Measurements from ENCODE around the gene DDX59. TPM values are rescaled to one million over a fixed set of nuclear protein-coding genes. Genes with fewer than 3 reads are reported as not detected.

DDX59 gene
- total RNA-seq, 2 donors from 2014 or later: 9.6 to 15.6 TPM

- Histone ChIP-seq H3K36me3 (replicated peaks in 1 of 2; ENCODE audit: insufficient read depth in 1 of 2, low read depth in 2 of 2) (no peaks in the 10 kb centered on the region), H3K4me3 (no peak overlapping the region), H3K27me3 (no peaks in the 10 kb centered on the region), H3K27ac (no peak overlapping the region), H3K9me3 (no peaks in the 10 kb centered on the region), H3K4me1 (no peaks in the 10 kb centered on the region)
- ATAC-seq (no peak), DNase-seq (no peak)
- intact Hi-C loops (cut with DNase I): no loop called here
- TF ChIP-seq POLR2A (IDR thresholded peaks at IDR 0.05) (no peak), CTCF (IDR thresholded peaks at IDR 0.05) (no peak)
Measured at GRCh38 chr1:200708161-200708560, 38.5 kb upstream of the DDX59 start.

GRCh38 chr1:200707116-200707515 is 37.4 kb upstream of the DDX59 start:
- no peaks in the 10 kb centered on the region for H3K9me3 ChIP-seq
- ATAC-seq: no peak
- no peaks in the 10 kb centered on the region for H3K27me3 ChIP-seq
- H3K4me3 ChIP-seq: no peak overlapping the region
- no peaks in the 10 kb centered on the region for H3K36me3 ChIP-seq (replicated peaks in 1 of 2; ENCODE audit: insufficient read depth in 1 of 2, low read depth in 2 of 2)
- no peaks in the 10 kb centered on the region for H3K4me1 ChIP-seq
- H3K27ac ChIP-seq: no peak overlapping the region
- intact Hi-C loops (cut with DNase I): no loop called here
- TF ChIP-seq POLR2A (IDR thresholded peaks at IDR 0.05) (no peak), CTCF (IDR thresholded peaks at IDR 0.05) (no peak)
- DNase-seq: no peak
- WGBS, 2 donors: 73 to 87% methylated on average over 5 of the region's 5 CpGs

DNA sequence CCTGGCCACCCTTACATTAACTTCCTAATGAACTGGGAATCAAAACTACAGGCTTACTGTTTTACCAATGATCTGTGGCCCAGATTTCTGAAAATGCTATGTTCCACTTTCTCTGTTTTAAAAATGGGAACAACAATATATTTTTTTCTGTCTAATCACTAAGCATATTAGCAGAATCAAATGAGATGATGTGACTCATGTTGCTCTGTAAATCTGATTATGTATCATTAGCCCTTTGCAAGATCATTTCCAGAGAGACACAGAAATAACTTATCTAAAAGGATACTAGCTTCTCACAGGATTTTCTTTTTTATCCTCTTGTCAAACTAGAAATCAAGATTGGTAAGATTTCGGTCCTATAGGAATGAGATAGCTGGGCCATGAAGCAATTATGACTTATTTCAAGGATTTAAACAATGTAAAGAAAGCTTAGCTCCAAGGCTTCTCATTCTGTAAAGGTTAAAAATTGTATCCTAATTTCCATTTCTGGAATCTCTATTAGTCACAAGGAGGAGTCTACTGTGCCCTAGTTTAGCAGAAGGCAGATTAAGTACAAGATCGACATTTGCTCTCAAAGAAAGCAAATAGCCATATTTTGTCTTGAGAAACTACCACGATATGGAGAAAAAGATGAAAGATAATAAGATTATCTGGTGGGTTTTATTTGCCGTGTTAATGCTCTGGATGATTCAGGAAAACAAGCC is 36.6 kb upstream of the DDX59 start:
- WGBS, 2 donors: 69 to 70% methylated on average over 4 of the region's 4 CpGs
- Histone ChIP-seq H3K27ac (no peak overlapping the region), H3K36me3 (replicated peaks in 1 of 2; ENCODE audit: insufficient read depth in 1 of 2, low read depth in 2 of 2) (no peaks in the 10 kb centered on the region), H3K9me3 (no peaks in the 10 kb centered on the region), H3K4me3 (no peak overlapping the region), H3K4me1 (no peaks in the 10 kb centered on the region), H3K27me3 (no peaks in the 10 kb centered on the region)
- ATAC-seq: no peak
- no peak for DNase-seq
- intact Hi-C loops (cut with DNase I): no loop called here
- TF ChIP-seq POLR2A (IDR thresholded peaks at IDR 0.05): no peak
- TF ChIP-seq CTCF (IDR thresholded peaks at IDR 0.05): no peak

- H3K9me3 ChIP-seq: no peaks in the 10 kb centered on the region
- TF ChIP-seq POLR2A (IDR thresholded peaks at IDR 0.05) (no peak), CTCF (IDR thresholded peaks at IDR 0.05) (no peak)
- WGBS, 2 donors: 73 to 77% methylated on average over 3 of the region's 3 CpGs
Measured at GRCh38 chr1:200704986-200705500, 35.3 kb upstream of the DDX59 start.

DNA sequence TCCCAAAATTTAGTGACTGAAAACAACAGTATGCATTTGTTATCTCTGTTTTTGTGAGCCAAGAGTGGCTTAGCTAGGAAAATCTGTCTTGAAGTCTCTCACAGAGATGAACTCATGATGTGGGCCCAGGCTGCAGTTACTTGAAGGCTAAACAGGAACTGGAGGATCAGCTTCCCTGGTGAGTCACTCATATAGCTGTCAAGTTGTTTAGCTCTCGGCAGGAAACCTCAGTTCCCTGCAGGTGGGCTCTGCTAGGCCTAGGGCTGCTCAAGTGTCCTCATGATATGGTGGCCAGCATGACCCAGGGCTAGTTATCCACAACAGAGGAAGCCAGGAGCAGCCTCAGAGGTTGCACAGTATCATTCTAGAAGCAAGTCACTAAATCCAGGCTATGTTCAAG is 30.2 kb upstream of the DDX59 start:
- WGBS, 2 donors: 67% methylated on average over 1 of the region's 1 CpG; no CpG with 5 or more reads in 1 of the 2 donors
- no peak for DNase-seq

More at GRCh38 chr1:200704986-200705500, 35.3 kb upstream of the DDX59 start:
- no peaks in the 10 kb centered on the region for H3K4me1 ChIP-seq
- H3K4me3 ChIP-seq: no peak overlapping the region
- no peaks in the 10 kb centered on the region for H3K27me3 ChIP-seq
- no peak overlapping the region for H3K27ac ChIP-seq
- ATAC-seq (no peak), DNase-seq (no peak)
- intact Hi-C loops (cut with DNase I): no loop called here
- no peaks in the 10 kb centered on the region for H3K36me3 ChIP-seq (replicated peaks in 1 of 2; ENCODE audit: insufficient read depth in 1 of 2, low read depth in 2 of 2)

More for the DNA sequence above, 30.2 kb upstream of the DDX59 start:
- TF ChIP-seq CTCF (IDR thresholded peaks at IDR 0.05) (no peak), POLR2A (IDR thresholded peaks at IDR 0.05) (no peak)
- H3K4me3 ChIP-seq: no peak overlapping the region
- H3K27ac ChIP-seq: no peak overlapping the region
- intact Hi-C loops (cut with DNase I): no loop called here
- no peaks in the 10 kb centered on the region for H3K27me3 ChIP-seq
- no peak for ATAC-seq
- H3K4me1 ChIP-seq: no peaks in the 10 kb centered on the region
- H3K36me3 ChIP-seq (replicated peaks in 1 of 2; ENCODE audit: insufficient read depth in 1 of 2, low read depth in 2 of 2): no peaks in the 10 kb centered on the region
- no peaks in the 10 kb centered on the region for H3K9me3 ChIP-seq
